Stimulated activated CD8-positive, alpha-beta memory T cell treated with anti-CD3 and anti-CD28 coated beads, Interleukin-4, amount 100 ng/mL, for 1 hour (primary cell): Measurements from ENCODE around the gene NELFB.
"Not testable (repeated sequence)": the region's sequence is repeated elsewhere in the genome, so short reads cannot be mapped to it uniquely, and the experiment has no call there.

ENCODE experiments used
- DNase-seq, 2 donors: peaks; one replicate each; pipeline ENCODE4 v3.0.0-alpha.2; 2020; ENCODE audit warnings: low read depth in 2 of 2, low spot score in 1 of 2

NELFB gene

DNA sequence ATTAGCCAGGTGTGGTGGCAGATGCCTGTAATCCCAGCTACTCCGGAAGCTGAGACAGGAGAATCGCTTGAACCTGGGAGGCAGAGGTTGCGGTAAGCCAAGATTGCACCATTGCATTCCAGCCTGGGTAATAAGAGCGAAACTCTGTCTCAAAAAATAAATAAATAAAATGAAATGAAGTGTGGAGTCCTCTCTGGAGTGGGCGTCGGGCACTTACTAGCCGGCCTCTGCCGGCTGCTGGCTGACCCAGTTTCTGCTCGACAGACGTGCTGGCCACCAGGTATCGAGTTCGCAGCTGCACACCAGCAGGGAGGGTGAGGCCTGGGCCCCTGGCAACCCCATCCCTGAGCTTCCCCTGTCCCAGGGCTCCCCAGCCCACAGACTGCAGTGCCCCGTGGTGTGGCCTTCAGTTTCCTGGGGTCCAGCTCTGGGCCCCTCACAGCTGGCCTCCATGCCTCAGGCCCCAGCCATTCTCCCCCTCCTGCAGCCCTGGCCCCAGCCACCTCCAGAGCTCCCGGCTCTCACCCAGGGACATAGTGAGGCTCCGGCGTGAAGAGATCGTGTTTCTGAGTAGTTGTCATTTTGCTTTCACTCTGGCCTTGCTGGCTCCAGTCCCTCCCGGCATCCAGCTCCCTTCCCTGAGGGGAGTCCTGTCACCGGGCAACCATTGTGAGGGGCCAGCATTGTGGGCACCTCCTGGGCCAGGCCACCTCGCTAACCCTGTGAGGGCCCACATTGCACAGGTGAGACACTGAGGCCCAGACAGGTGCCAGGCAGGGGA lies 7.8 kb upstream of the NELFB start:
- no peak for DNase-seq

DNA sequence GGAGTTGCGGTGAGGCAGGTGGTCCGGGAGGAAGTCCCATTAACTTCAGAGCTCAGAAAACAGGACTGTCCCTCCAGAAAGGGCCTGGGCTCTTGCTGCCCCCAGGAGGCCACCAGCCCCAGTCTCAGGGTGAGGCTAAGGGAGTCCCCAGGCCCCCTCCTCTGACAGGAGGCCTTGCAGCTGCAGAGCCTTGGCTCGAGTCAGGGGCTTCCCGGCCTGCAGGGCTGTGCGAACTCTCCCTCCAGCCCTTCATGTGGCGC lies 7.3 kb upstream of the NELFB start:
- DNase-seq: no peak

DNA sequence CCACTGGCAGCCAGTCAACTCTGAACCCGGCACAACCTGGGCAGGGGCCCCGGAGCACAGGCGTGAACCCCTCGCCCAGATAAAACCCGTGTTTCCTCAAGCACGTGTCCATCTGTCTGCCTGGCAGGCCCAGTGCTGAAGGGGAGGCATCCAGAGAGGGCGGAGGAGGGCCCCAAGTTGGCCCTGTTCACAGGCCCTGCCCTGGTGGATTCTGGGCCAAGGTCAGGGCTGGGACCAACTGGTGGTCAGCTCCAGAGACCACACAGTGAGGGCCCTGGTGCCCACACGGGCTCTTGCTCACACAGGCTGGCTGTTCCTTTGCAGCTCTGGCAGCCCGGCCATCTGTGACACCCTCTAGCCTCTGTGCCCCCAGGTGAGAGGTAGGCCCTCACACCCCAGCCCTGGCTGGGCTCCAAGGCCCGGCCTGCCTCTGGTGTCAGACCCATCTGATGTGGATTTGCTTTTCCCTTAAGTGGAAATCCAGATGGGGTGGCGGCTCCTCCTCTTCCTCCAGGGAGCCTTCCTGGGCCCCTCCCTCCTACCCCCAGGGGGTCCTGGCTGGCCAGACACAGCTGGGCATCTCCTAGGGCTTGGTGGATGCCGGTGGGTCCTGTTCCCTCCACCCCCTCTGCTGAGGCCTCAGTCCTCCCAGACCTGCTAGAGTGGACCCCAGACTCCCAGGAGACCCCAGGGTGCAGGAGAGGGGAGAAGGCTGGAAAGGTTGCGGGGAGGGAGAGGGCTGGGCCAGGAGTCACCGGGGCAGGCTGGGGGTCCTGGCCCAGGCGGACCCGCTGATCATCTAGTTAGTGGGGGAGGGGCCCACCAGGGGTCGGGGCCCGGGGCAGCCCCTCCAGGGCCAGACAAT lies 4.6 kb upstream of the NELFB start:
- DNase-seq: no peak

DNA sequence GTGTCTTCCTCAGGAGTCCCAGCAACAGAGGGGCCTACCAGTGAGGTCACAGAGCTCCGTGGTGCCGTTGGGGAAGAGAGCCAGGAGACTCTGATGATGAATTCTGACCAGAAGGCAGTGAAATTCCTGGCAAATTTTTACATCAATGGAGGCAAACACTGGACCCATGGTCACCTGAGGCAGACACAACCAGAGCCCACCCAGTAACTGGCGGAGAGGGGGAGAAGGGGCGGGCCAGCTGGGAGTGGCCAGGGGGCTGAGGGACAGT lies 4.0 kb upstream of the NELFB start, which contains the start of gene STPG3:
Gene STPG3, plus strand, starts transcription at position 93 of the 268 bp plus-strand sequence. Its CDS starts 1 bp downstream, at position 94.
- DNase-seq: no peak

DNA sequence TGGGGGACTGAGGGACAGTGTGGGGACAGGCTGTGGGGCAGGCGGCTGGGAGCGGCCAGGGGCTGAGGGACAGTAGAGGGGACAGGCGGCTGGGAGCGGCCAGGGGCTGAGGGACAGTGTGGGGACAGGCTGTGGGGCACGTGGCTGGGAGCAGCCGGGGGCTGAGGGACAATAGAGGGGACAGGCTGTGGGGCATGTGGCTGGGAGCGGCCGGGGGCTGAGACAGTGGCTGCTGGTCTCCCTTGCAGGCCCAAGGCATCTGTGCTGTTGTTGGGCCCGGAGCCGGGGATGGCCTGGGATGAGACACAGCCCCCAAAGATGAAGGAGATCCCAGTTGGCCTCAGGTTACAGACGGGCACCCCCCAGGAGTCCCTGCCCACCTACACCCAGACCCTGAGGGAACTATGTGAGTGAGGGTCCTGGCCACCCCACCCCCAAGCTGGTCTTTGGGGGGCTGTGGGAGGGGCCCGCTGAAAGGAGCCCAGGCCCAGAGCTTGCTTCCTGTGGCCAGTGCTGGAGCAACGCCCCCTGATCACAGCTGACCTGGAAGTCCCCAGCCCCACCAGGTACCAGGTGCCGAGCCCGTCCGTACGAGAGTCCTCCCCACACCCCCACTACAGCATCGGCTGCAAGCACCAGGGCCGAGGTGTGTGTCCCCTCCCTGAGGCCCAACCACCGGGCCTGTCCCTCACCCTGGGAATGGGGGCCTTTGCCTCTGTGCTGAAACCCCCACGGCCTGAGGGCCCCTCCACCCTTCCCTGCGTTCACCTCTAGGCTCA lies 3.4 kb upstream of the NELFB start:
- no peak for DNase-seq

DNA sequence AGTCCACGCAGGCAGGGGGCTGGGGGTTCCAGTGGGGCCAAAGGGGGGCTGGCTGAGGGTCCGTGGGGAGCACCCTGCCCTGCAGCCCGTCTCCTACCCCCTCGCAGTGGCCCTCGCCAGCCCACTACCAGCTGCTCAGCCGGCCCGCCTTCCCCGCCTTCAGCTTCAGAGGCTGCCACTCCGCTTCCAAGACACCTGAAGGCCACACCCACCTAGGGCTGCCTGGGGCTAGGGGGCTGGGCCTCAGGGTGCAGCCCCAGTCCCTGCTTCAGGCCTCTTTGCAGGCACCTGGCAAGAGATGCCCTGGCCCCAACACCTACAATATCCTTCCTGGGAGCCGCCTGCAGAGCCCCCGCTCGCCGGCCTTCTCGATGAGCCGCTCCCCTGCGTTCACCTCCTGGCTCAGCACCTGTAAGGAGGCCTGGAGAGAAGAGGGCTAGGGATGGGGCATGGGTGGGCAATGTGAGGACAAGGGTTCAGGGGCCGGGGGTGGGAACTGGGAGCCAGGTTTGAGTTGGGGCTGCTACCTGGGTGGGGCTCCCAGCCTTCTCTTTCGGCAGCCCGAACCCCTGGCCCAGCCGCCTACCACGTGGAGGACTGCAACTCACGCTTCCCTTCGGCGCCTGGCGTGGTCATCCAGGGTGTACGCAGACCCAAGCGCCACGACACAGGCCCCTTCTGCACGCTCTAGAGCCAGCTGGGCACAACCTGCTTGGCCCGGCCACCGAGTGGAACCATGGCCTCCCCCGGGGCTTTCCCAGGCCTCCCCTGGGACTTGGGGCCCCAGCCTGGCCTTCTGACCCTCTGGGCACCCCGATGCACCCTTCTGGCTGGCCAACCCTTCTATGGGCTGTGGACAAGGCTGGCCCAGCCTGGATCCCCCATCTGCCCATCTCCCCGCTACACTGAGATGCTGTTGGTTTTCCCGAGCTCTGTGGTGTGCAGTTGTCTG lies 2.3 kb upstream of the NELFB start:
- no peak for DNase-seq

DNA sequence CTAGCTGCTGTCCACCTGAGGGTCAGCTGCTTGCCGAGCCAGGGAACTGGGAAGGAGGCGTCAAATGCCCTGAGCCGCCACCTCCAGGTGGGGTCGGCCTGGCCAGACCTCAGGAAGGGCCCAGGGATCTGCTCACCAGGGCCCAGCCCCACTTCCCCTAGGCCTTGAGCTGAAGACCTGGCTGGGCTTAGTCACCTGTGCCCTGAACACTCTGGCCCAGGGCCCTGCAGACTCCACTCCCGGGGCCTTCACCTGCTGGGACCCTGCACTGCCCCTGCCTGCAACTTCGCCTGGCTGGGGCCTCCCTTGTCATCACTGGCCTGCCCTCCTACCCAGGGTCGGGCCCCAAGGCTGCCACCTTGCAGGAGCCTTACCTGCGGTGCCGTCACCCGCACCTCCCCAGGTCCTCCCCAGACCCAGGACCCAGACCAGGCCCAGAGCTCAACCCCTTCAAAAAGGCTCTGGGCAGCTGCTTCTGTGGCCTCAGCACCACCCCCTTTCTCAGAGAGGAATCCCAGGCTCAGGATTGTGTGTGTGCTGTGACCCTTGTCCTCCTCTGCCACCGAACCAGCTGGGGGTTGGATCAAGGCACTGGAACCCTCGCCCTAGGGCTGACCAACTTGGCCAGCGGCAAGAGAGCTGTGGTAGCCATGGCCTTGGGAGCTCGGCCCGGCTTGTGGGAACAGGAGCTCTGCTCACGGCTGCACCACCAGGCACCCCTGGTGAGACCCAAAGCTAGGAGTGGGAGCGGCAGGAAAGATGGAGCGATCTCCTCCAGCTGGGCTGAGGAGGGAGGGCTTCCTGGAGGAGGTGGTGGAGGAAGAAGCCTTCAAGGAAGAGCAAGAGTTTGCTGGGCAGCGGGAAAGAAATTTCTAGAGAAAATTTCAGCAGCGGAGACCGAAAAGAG lies 1.2 kb upstream of the NELFB start:
- DNase-seq: no peak

DNA sequence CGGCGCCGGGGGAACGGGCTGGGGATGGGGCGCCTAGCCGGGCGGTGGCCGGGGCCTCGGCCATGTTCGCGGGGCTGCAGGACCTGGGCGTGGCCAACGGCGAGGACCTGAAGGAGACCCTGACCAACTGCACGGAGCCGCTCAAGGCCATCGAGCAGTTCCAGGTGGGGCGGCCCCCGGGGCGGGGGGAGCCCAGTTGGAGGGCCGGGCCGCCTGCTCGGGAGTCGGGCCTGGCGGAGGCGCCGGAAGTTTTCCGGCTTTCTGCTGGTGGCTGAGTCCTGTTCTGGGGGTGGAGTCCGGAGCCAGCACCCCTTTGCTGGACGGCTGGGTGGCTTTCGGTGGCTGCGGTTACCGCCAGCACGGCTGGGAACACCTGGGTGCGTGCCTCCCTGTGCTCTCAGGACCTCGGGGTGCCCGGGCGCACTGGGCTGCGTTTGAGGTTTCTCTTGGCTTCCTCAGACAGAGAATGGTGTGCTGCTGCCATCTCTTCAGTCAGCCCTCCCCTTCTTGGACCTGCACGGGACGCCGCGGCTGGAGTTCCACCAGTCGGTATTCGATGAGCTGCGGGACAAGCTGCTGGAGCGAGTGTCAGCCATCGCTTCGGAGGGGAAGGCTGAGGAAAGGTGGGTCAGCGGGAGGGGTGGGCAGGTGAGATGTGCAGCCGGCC lies 454 bp downstream of the NELFB start:
- DNase-seq: no peak

DNA sequence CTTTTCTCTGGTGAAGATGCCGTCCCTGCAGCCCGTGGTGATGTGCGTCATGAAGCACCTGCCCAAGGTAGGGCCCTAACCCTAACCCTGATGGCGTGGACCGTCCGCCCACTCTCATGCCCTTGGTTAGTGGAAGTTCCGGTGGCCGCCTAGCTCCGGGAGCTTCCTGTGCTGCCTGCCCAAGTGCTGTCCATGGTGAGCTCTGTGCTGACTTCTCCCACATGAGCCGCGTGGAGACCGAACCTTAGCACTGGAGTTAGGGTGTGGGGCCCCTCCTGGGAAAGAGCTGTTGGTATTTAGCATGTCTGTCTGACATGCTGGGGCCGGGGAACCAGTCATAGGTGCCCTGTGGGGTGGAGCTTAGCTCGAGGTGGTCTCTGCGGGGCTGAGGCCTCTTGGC lies 1.2 kb downstream of the NELFB start:
- DNase-seq: no peak

DNA sequence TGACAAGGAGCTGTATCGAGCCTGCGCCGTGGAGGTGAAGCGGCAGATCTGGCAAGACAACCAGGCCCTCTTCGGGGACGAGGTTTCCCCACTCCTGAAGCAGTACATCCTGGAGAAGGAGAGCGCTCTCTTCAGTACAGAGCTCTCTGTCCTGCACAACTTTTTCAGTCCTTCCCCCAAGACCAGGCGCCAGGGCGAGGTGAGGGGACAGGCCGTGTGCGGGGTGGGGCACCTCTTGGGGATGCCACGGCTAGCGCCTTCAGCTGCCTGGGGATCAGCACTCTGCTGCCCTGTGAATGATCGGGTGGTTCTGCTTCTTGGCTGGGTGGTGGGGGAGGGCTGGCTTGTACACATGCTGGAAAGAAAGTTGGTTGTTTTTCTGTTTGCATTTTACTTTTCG lies 1.7 kb downstream of the NELFB start:
- no peak for DNase-seq

DNA sequence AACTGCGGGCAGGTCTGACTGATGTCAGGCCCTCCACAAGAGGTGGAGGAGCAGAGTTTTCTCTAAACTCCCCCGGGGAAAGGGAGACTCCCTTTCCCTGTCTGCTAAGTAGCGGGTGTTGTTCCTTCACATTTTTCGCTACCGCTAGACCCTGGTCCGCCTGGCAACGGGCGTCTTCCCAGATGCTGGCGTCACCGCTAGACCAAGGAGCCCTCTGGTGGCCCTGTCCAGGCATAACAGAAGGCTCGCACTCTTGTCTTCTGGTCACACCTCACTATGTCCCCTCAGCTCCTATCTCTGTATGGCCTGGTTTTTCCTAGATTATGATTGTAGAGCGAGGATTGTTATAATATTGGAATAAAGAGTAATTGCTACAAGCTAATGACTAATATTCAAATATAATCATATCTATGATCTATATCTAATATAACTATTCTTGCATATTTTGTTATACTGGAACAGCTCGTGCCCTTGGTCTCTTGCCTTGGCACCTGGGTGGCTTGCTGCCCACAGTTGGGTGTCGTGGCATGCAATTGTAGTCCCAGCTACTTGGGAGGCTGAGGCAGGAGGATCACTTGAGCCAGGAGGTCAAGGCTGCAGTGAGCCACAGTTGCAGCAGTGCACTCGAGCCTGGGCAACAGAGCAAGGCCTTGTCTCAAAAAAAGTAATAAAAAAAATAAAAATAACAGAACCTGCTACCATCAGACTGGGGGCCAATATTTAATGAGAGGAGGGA lies 7.2 kb downstream of the NELFB start:
- DNase-seq: not testable (repeated sequence)

DNA sequence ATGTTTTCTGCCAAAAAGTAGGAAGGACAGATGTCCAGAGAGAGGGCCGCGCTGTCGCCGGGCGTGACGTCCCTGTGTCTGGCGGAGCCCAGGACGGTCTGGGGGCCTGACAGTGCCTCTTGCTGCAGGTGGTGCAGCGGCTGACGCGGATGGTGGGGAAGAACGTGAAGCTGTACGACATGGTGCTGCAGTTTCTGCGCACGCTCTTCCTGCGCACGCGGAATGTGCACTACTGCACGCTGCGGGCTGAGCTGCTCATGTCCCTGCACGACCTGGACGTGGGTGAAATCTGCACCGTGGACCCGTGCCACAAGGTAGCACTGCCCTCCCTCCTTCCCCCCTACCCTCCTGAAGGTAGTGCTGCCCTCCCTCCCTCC lies 7.8 kb downstream of the NELFB start:
- no peak for DNase-seq

DNA sequence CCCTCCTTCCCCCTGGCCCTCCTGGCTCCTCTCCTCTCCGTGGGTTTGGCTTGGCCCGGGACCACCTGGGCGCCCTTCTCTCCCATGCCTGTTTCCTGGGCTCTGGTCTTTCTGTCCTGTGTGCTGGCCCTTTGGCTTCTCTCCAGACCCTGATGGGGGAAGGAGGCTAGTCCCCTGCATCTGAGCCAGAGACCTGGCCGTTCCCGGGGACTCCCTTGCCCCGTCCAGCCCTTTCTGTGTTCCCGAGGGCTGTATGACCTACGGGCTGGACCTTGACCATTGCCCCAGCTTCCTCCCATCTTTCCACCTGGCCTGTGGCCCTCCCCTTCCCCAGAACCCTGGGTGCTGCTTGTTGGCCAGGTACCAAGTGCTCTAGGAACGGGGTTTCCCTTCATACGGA lies 8.4 kb downstream of the NELFB start:
- no peak for DNase-seq

DNA sequence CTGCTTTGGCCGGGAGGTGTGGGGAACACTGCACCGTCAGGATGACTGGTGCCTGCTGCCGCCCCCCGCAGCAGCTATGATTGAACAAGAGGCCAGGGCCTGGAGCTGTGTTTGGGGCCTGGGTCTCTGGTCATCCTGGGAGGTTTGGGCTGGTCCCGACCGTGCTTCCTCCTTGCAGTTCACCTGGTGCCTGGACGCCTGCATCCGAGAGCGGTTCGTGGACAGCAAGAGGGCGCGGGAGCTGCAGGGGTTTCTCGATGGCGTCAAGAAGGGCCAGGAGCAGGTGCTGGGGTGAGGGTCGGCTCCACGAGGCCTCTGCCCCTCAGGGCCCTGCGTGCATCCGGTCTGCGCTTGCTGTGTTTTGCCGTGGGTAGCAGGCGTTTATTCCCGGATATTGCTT lies 8.9 kb downstream of the NELFB start:
- DNase-seq: no peak

DNA sequence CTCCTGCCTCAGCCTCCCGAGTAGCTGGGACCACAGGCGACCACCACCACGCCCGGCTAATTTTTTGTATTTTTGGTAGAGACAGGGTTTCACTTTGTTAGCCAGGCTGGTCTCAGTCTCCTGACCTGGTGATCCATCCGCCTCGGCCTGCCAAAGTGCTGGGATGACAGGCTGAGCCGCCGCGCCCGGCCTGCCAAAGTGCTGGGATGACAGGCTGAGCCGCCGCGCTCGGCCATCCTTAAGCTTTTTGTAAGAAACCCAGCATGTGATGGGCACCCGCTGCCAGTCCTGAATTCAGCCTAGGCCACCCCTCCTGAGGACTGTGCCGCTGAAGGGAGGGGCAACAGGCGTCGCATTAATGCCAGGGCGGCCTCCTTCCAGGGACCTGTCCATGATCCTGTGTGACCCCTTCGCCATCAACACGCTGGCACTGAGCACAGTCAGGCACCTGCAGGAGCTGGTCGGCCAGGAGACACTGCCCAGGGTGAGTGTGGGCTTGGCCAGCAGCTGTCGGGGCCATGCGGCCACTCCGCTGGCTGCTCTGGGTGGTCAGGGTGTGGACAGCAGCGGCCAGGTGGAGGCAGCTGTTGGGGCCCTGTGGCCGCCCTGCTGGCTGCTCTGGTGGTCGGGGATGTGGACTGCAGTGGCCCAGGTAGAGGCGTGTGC lies 10.5 kb downstream of the NELFB start:
- DNase-seq: no peak

DNA sequence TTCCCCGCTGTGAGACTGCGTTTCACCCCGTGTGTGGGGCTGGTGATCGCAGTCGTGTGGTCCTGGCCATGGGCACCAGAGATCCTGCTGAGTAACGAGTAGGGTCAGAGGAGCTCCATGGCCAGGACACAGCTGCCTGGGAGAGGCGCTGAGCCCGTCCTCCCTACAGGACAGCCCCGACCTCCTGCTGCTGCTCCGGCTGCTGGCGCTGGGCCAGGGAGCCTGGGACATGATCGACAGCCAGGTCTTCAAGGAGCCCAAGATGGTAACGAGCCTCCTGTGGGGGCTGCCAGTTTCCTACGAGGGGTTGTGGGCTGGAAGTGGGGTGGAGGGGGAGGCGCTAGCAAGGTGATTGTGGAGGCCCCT lies 11.0 kb downstream of the NELFB start:
- DNase-seq: no peak

DNA sequence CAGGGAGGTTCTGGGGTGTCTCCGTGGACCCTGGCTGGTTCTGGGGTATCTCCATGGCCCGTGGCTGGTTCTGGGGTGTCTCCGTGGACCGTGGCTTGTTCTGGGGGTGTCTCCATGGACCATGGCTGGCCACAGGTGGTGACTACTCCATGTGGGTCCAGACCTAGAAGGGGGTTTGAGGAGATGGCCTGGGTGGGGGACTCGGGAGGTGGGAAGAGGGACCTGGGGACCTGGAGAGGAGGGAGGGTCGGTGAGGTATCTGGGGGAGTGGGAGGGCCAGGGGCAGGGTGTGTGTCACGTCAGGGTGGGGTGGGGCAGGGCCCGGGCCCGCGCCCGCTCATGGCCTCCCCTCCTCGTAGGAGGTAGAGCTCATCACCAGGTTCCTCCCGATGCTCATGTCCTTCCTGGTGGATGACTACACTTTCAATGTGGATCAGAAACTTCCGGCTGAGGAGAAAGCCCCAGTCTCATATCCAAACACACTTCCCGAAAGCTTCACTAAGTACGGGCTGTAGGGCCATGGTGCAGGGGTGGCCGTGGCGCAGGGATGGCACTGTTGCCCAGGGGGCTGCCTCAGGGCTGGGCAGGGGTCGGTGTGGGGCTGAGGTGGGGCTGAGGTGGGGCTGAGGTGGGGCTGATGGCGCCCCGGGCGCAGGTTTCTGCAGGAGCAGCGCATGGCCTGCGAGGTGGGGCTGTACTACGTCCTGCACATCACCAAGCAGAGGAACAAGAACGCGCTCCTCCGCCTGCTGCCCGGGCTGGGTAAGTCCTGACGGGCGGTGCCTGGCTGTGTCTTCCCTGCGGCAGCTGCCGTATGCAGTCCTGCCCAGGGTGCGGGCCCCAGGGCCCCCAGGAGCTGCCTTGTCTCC lies 11.7 kb downstream of the NELFB start:
- DNase-seq: no peak
